Spleen (tissue), 11 donors: Measurements from ENCODE around the gene FBXL16. TPM values are rescaled to one million over a fixed set of nuclear protein-coding genes. Genes with fewer than 3 reads are reported as not detected.

Experiments used
- DNase-seq: peaks from one replicate; pipeline ENCODE4 v3.0.0-alpha.2; 2020
- H3K27ac ChIP-seq, 8 donors: fragments of 200-600 bp; sonication (generic) in 7 of 8; 1 replicate in 4 of 8; 2 replicates in 4 of 8; pipeline versions ENCODE4 v1.5.0 to v1.8.0; 2016 to 2021; ENCODE audit warnings: inconsistent platforms in 4 of 8, mild to moderate bottlenecking in 4 of 8, moderate library complexity in 1 of 8
- H3K27me3 ChIP-seq, 7 donors: fragments of 200-600 bp; sonication (generic) in 6 of 7; replicated peaks in 1 of 7; 1 replicate in 4 of 7; 2 replicates in 3 of 7; pipeline versions ENCODE4 v1.5.0 to v1.8.0; 2016 to 2021; ENCODE audit warnings: inconsistent platforms in 3 of 7, mild to moderate bottlenecking in 1 of 7
- H3K36me3 ChIP-seq, 6 donors: fragments of 200-600 bp; sonication (generic) in 5 of 6; 1 replicate in 4 of 6; 2 replicates in 2 of 6; pipeline versions ENCODE4 v1.5.0 to v1.8.0; 2016 to 2021; ENCODE audit warnings: inconsistent platforms in 2 of 6
- H3K4me1 ChIP-seq, 6 donors: fragments of 200-600 bp; sonication (generic) in 5 of 6; 1 replicate in 3 of 6; 2 replicates in 3 of 6; pipeline versions ENCODE4 v1.5.0 to v1.8.0; 2016 to 2021; ENCODE audit warnings: inconsistent platforms in 3 of 6
- H3K4me3 ChIP-seq, 8 donors: fragments of 200-600 bp; sonication (generic) in 7 of 8; 1 replicate in 4 of 8; 2 replicates in 4 of 8; pipeline versions ENCODE4 v1.5.0 to v1.8.0; 2016 to 2021; ENCODE audit warnings: inconsistent platforms in 4 of 8, mild to moderate bottlenecking in 4 of 8, moderate library complexity in 2 of 8
- H3K9me3 ChIP-seq, 8 donors: fragments of 200-600 bp; sonication (generic) in 7 of 8; 1 replicate in 4 of 8; 2 replicates in 4 of 8; pipeline versions ENCODE4 v1.5.0 to v1.8.0; 2016 to 2021; ENCODE audit warnings: inconsistent platforms in 4 of 8
- CTCF ChIP-seq, 11 experiments: fragments of 200-600 bp in 7 of 11; fragments of 450-650 bp in 4 of 11; sonication (generic) in 4 of 11; IDR thresholded peaks in 8 of 11; conservative IDR thresholded peaks in 3 of 11; 1 replicate in 7 of 11; 2 replicates in 4 of 11; pipeline versions ENCODE4 v1.4.0 to v1.8.0; 2016 to 2021; ENCODE audit warnings: antibody characterized with exemption in 11 of 11, inconsistent platforms in 4 of 11, mild to moderate bottlenecking in 1 of 11
- POLR2A ChIP-seq, 3 donors: fragments of 450-650 bp; IDR thresholded peaks; one replicate each; pipeline ENCODE4 v1.5.1; 2017; ENCODE audit warnings: antibody characterized with exemption in 3 of 3, mild to moderate bottlenecking in 1 of 3
- POLR2AphosphoS5 ChIP-seq, 3 donors: sonication (generic); formaldehyde crosslinking; IDR thresholded peaks; one replicate each; pipeline ENCODE4 v1.5.1; 2017; ENCODE audit warnings: antibody characterized with exemption in 3 of 3
- WGBS, 5 donors: extraction: QIAGEN DNeasy Blood & Tissue Kit in 3 of 5; methylation state at CpG; one replicate each; pipeline versions ENCODE4 v1.1.5 to v1.1.7; 2013 to 2018; 5-methylcytosine and 5-hydroxymethylcytosine counted together
- intact Hi-C: fragments of 100-400 bp; cut with DNase I; formaldehyde crosslinking; loops from one replicate; pipeline ENCODE4 v1.15.0; 2023; ENCODE audit warnings: low total_unique reads
- polyA plus RNA-seq, 3 donors: library from polyadenylated mRNA; stranded (reverse); fragments of 200-250 nt; gene quantifications; one replicate each; pipeline ENCODE4 v1.2.1, GENCODE V29; 2013
- total RNA-seq, 7 donors: library from RNA; depleted of rRNA in 3 of 7; stranded (reverse); fragments of >200 nt in 3 of 7; fragmentation: NEBNext Ultra II Directional in 4 of 7; extraction: Animal tissue kit (Norgen Biotek cat#: 25700) in 4 of 7; gene quantifications; one replicate each; pipeline versions ENCODE4 v1.1.0 to v1.2.1, GENCODE V29; 2016 to 2021
- donor health status: healthy with polysubstance abuse.
- donor health status: DM: no; HTN: no; CAD: no; lungs with moderate emphysema.
- donor health status: DM: no; HTN: no; CAD: no.
- donor health status: Bipolar disorder and iron deficiency.
- donor health status: healthy.
- donor health status: DM: no; HTN: no; CAD: no.
- donor health status: DM: yes; HTN: yes; CAD: no.

The FBXL16 gene
- total and polyA plus RNA-seq, 10 donors = 0.48 to 2.6 (median 1.5) TPM

- peaks cover 0 to 49% (median 0%) of the 10 kb centered on the region in 6 donors for H3K36me3 ChIP-seq
- H3K4me1 ChIP-seq = peaks cover 11 to 34% (median 26%) of the 10 kb centered on the region in 6 donors
- H3K4me3 ChIP-seq = no peak overlapping the region
- DNase-seq = no peak
- H3K27ac ChIP-seq = no peak overlapping the region
- no peaks in the 10 kb centered on the region for H3K9me3 ChIP-seq
- no peaks in the 10 kb centered on the region for H3K27me3 ChIP-seq
- WGBS, 5 donors = 82 to 94% (median 90%) methylated on average over 22 to 28 of the region's 28 CpGs
- no peak for TF ChIP-seq POLR2AphosphoS5 (IDR thresholded peaks at IDR 0.05)
- TF ChIP-seq CTCF (IDR thresholded peaks at IDR 0.05 in 8 of 11, conservative IDR thresholded peaks at IDR 0.05 in 3 of 11) = no peak
- TF ChIP-seq POLR2A (IDR thresholded peaks at IDR 0.05) = no peak
- intact Hi-C loops = no loop called here
Measured at GRCh38 chr16:652454-653305, 52.9 kb downstream of the FBXL16 start.

- 88 to 94% (median 91%) methylated on average over 12 to 22 of the region's 22 CpGs for WGBS, 5 donors
- no peak for DNase-seq
- Histone ChIP-seq H3K27me3 (no peaks in the 10 kb centered on the region), H3K36me3 (peaks cover 0 to 40% (median 0%) of the 10 kb centered on the region in 6 donors), H3K27ac (no peak overlapping the region), H3K4me1 (peaks cover 13 to 42% (median 34%) of the 10 kb centered on the region in 6 donors), H3K4me3 (no peak overlapping the region), H3K9me3 (no peaks in the 10 kb centered on the region)
- intact Hi-C loops = no loop called here
- TF ChIP-seq POLR2AphosphoS5 (IDR thresholded peaks at IDR 0.05) (no peak), CTCF (IDR thresholded peaks at IDR 0.05 in 8 of 11, conservative IDR thresholded peaks at IDR 0.05 in 3 of 11) (no peak), POLR2A (IDR thresholded peaks at IDR 0.05) (no peak)
Measured at GRCh38 chr16:651844-652243, 53.8 kb downstream of the FBXL16 start.

GRCh38 chr16:649631-650030 lies 56.0 kb downstream of the FBXL16 start:
- 2 to 6% (median 3%) methylated on average over 23 to 44 of the region's 44 CpGs for WGBS, 5 donors
- Histone ChIP-seq H3K4me1 (peaks cover 13 to 56% (median 47%) of the 10 kb centered on the region in 6 donors), H3K27me3 (no peaks in the 10 kb centered on the region), H3K4me3 (peak overlapping the region; percentile 52 to 94 (median 84)), H3K36me3 (peaks cover 0 to 21% (median 0%) of the 10 kb centered on the region in 6 donors), H3K9me3 (no peaks in the 10 kb centered on the region), H3K27ac (peak overlapping the region in 6 of 8 donors; percentile 80 to 96 (median 90))
- TF ChIP-seq POLR2AphosphoS5 (IDR thresholded peaks at IDR 0.05) = no peak
- peak; percentile 88 for DNase-seq
- intact Hi-C loops = no loop called here

GRCh38 chr16:648781-649589 lies 56.6 kb downstream of the FBXL16 start, which contains the start of gene WDR90:
Gene WDR90 (plus strand): TSS chr16:649365. CDS start chr16:649417, 52 bp downstream.
- 0 to 2% (median 1%) methylated on average over 18 to 91 of the region's 91 CpGs for WGBS, 5 donors
- Histone ChIP-seq H3K27ac (peak within 1 kb of the TSS; percentile 36 to 96 (median 88)), H3K4me3 (peak within 1 kb of the TSS; percentile 52 to 94 (median 84)), H3K36me3 (peaks cover 0 to 21% (median 0%) of the 10 kb centered on the region in 6 donors), H3K27me3 (no peaks in the 10 kb centered on the region), H3K4me1 (peaks cover 13 to 63% (median 47%) of the 10 kb centered on the region in 6 donors), H3K9me3 (no peaks in the 10 kb centered on the region)
- intact Hi-C loops = no loop called here
- TF ChIP-seq POLR2A (IDR thresholded peaks at IDR 0.05) = peak in 1 of 3 donors; percentile 51
- TF ChIP-seq POLR2AphosphoS5 (IDR thresholded peaks at IDR 0.05) = peak; percentile 88 to 92 (median 90)
- peak in 1 of 11 experiments; percentile 32 for TF ChIP-seq CTCF (IDR thresholded peaks at IDR 0.05 in 8 of 11, conservative IDR thresholded peaks at IDR 0.05 in 3 of 11)
- DNase-seq = peak; percentile 99
